ENCODE data around the gene DNM1. TPM values are rescaled to one million over a fixed set of nuclear protein-coding genes. Genes with fewer than 3 reads are reported as not detected.

DNM1 gene
- total RNA-seq, 6 donors from 2014 or later = 1.4 to 17.8 (median 7.9) TPM

DNA sequence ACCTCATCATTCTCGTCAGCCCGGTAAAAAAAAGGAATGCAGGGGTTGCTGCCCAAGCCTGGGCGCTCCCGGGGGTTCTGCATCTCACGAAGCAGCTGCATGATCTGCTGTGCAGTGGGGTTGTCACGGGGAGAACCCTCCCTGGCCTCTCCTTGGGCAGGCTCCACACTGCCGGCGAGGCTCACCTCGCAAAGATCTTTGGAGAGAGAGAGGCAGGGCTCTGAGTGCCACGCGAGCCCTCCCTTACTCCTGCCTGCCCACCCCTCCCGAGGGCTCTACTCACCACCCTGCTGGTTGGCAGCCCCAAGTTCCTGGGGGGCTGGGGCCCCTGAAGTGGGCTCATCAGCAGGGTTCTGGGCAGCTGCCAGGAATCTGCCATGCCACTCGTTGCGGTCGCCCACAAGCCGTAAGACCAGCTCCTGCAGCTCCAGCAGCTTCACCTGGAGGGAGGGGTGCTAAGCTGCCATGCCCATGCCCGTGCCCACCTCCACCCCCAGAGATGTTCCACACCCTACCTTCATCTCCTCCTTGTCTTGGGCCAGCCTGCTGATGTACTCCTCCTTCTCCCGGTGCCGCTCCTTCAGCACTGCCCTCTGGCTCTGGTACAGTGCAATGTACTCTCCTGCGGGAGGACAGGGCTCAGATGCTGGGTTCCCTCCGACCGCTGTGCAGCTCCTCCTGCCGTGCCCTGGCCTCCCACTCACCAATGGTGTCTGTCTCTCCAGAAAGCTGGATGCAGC is 54.1 kb downstream of the DNM1 start:
- TF ChIP-seq POLR2A (IDR thresholded peaks at IDR 0.05) (no peak), POLR2AphosphoS5 (IDR thresholded peaks at IDR 0.05) (no peak), EP300 (IDR thresholded peaks at IDR 0.05) (no peak)
- TF ChIP-seq, protein P1, sequence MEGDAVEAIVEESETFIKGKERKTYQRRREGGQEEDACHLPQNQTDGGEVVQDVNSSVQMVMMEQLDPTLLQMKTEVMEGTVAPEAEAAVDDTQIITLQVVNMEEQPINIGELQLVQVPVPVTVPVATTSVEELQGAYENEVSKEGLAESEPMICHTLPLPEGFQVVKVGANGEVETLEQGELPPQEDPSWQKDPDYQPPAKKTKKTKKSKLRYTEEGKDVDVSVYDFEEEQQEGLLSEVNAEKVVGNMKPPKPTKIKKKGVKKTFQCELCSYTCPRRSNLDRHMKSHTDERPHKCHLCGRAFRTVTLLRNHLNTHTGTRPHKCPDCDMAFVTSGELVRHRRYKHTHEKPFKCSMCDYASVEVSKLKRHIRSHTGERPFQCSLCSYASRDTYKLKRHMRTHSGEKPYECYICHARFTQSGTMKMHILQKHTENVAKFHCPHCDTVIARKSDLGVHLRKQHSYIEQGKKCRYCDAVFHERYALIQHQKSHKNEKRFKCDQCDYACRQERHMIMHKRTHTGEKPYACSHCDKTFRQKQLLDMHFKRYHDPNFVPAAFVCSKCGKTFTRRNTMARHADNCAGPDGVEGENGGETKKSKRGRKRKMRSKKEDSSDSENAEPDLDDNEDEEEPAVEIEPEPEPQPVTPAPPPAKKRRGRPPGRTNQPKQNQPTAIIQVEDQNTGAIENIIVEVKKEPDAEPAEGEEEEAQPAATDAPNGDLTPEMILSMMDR (IDR thresholded peaks at IDR 0.05) = no peak
- H3K36me3 ChIP-seq = peaks cover 36 to 67% (median 61%) of the 10 kb centered on the region in 4 donors
- WGBS, 2 donors = 82 to 84% methylated on average over 14 to 19 of the region's 23 CpGs

DNA sequence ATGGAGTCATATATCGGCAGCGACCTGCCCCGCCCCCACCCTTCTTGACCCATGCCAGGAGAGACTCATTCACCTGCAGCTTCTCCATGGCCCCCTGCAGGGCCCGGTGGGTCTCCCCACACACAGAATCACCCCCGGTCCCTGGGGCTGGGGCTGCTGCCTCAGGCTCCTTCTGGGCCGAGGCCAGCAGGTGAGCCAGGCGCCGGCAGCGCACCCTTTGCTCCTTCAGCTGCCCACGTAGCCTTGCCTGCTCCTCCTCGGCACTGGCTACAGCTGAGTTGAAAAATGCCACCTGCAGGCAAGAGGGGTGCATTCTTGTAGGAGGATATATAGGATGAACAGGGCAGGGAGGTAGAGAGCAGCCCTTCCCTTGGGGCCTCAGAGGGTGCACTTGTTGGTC is 54.7 kb downstream of the DNM1 start:
- Histone ChIP-seq H3K36me3 (peaks cover 36 to 74% (median 68%) of the 10 kb centered on the region in 4 donors), H3K4me3 (no peak overlapping the region), H3K4me1 (no peaks in the 10 kb centered on the region), H3K9me3 (no peaks in the 10 kb centered on the region), H3K27me3 (no peaks in the 10 kb centered on the region), H3K27ac (no peak overlapping the region)
- WGBS, 2 donors = 89 to 92% methylated on average over 11 of the region's 11 CpGs
- TF ChIP-seq POLR2AphosphoS5 (IDR thresholded peaks at IDR 0.05) (no peak), EP300 (IDR thresholded peaks at IDR 0.05) (no peak), POLR2A (IDR thresholded peaks at IDR 0.05) (no peak)
- TF ChIP-seq, protein P1 (IDR thresholded peaks at IDR 0.05) = no peak
- ATAC-seq (ENCODE audit: low FRiP score in 2 of 2) = no peak
- DNase-seq = no peak

More for the DNA sequence above, 54.1 kb downstream of the DNM1 start:
- DNase-seq = no peak
- Histone ChIP-seq H3K27me3 (no peaks in the 10 kb centered on the region), H3K27ac (no peak overlapping the region), H3K4me1 (no peaks in the 10 kb centered on the region), H3K4me3 (no peak overlapping the region), H3K9me3 (no peaks in the 10 kb centered on the region)
- peak in 1 of 2 donors; percentile 9 for ATAC-seq (ENCODE audit: low FRiP score in 2 of 2)

DNA sequence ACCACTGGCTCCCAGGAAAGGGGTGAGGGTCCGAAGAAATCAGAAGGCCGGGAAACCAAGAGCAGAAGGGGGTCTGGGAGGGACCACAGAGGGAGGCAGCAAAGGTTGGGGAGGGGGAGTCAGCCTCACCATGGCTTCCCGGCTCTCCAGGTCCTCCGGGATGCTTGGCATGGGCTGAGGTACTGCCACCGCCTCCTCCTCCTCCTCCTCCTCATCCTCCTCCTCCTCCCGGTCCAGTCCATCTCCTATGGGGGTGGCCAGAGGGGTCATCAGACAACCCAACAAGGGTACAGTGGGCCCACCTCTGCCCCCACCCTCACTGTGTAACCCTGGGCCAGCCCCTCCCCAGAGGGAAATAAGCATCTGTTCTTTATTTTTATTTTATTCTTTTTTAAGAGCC is 55.1 kb downstream of the DNM1 start:
- H3K27me3 ChIP-seq = no peaks in the 10 kb centered on the region
- H3K4me3 ChIP-seq = no peak overlapping the region
- no peaks in the 10 kb centered on the region for H3K9me3 ChIP-seq
- 91 to 92% methylated on average over 6 of the region's 6 CpGs for WGBS, 2 donors
- peaks cover 36 to 78% (median 71%) of the 10 kb centered on the region in 4 donors for H3K36me3 ChIP-seq
- TF ChIP-seq POLR2A (IDR thresholded peaks at IDR 0.05) (no peak), EP300 (IDR thresholded peaks at IDR 0.05) (no peak), POLR2AphosphoS5 (IDR thresholded peaks at IDR 0.05) (no peak)
- TF ChIP-seq, protein P1 (IDR thresholded peaks at IDR 0.05) = no peak
- no peaks in the 10 kb centered on the region for H3K4me1 ChIP-seq
- ATAC-seq (ENCODE audit: low FRiP score in 2 of 2) (no peak), DNase-seq (no peak)
- no peak overlapping the region for H3K27ac ChIP-seq

DNA sequence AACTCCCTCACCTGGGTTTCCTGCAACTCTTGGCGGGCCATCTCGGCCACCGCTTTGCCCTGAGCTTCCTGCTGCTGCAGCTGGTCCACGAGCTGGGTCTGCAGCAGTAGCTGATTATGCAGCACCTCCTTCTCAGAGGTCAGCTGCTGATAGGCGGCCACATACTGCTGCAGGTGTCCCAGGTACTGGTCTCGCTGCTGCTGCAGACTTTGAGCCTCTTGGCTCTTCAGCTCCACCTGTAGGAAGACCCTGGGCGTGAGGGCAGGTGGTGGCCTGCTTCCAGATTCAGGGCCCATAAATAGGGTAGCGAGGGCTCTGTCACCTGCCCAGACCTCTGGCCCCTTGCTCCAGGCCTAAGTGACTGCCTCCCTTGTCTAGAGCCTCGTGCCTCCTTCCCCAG is 56.0 kb downstream of the DNM1 start:
- no peak overlapping the region for H3K4me3 ChIP-seq
- H3K9me3 ChIP-seq = no peaks in the 10 kb centered on the region
- no peak for TF ChIP-seq POLR2A (IDR thresholded peaks at IDR 0.05)
- H3K27me3 ChIP-seq = no peaks in the 10 kb centered on the region
- no peaks in the 10 kb centered on the region for H3K4me1 ChIP-seq
- 93 to 98% methylated on average over 4 to 9 of the region's 9 CpGs for WGBS, 2 donors
- DNase-seq = no peak
- no peak overlapping the region for H3K27ac ChIP-seq
- H3K36me3 ChIP-seq = peaks cover 36 to 81% (median 72%) of the 10 kb centered on the region in 4 donors
- no peak for ATAC-seq (ENCODE audit: low FRiP score in 2 of 2)

DNA sequence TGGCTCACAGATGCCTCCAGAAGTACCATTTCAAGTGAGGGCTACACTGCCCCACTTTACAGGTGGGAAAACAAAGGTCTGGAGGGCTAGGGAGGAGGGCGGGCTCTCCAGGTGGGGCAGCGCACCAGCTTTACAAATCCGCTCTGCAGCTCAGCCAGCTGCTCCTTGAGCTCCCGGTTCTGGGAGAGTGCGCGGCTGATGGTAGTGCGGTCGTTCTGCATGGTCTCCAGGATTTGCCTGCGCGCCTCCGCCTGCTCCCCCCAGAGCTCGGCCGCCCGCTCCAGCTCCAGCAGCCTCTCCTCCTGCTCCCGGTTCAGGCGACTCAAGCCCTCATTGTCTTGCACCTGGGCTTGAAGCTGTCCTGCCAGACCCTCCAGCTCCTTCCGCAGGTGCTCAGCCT is 57.2 kb downstream of the DNM1 start:
- no peak overlapping the region for H3K27ac ChIP-seq
- H3K4me3 ChIP-seq = no peak overlapping the region
- ATAC-seq (ENCODE audit: low FRiP score in 2 of 2) = no peak
- TF ChIP-seq EP300 (IDR thresholded peaks at IDR 0.05) (no peak), POLR2A (IDR thresholded peaks at IDR 0.05) (no peak), POLR2AphosphoS5 (IDR thresholded peaks at IDR 0.05) (no peak)
- TF ChIP-seq, protein P1 (IDR thresholded peaks at IDR 0.05) = no peak
- 93 to 100% methylated on average over 3 to 17 of the region's 17 CpGs for WGBS, 2 donors
- H3K27me3 ChIP-seq = no peaks in the 10 kb centered on the region
- peaks cover 36 to 92% (median 81%) of the 10 kb centered on the region in 4 donors for H3K36me3 ChIP-seq
- H3K4me1 ChIP-seq = no peaks in the 10 kb centered on the region
- H3K9me3 ChIP-seq = no peaks in the 10 kb centered on the region
- DNase-seq = peak in 1 of 2 donors; percentile 72
